HG03469 (cell line): Measurements from ENCODE around the gene ATP9B.
A peak's percentile ranks its signal among the peaks of the same experiment; 100 is the strongest.
"Not testable (repeated sequence)": the region's sequence is repeated elsewhere in the genome, so short reads cannot be mapped to it uniquely, and the experiment has no call there.

ENCODE experiments used
- ATAC-seq: cut with Tn5 transposase; IDR thresholded peaks from one replicate; pipeline ENCODE4 v1.9.1; 2021; ENCODE audit warnings: mild to moderate bottlenecking, moderate library complexity, moderate number of reproducible peaks; ENCODE audit not compliant: unreplicated experiment

The ATP9B gene

GRCh38 chr18:79227621-79228020 lies 158.4 kb downstream of the ATP9B start:
- no peak for ATAC-seq

GRCh38 chr18:79229431-79229830 lies 160.2 kb downstream of the ATP9B start:
- no peak for ATAC-seq

- ATAC-seq: no peak
These were observed 165.2 kb downstream of the ATP9B start for GRCh38 chr18:79234438-79234837.

- ATAC-seq: no peak
These were observed 170.4 kb downstream of the ATP9B start for GRCh38 chr18:79239631-79240030.

- ATAC-seq: no peak
These were observed 172.6 kb downstream of the ATP9B start for GRCh38 chr18:79241755-79242154.

GRCh38 chr18:79242246-79242645 lies 173.1 kb downstream of the ATP9B start:
- ATAC-seq: no peak

GRCh38 chr18:79245517-79246001 lies 176.4 kb downstream of the ATP9B start:
- no peak for ATAC-seq

- peak; percentile 92 for ATAC-seq
These were observed 177.3 kb downstream of the ATP9B start for GRCh38 chr18:79246309-79247108.

GRCh38 chr18:79248495-79249060 lies 179.4 kb downstream of the ATP9B start:
- no peak for ATAC-seq

GRCh38 chr18:79250301-79250981 lies 181.2 kb downstream of the ATP9B start:
- ATAC-seq: no peak

GRCh38 chr18:79251021-79251420 lies 181.8 kb downstream of the ATP9B start:
- no peak for ATAC-seq

GRCh38 chr18:79252904-79253633 lies 183.9 kb downstream of the ATP9B start:
- no peak for ATAC-seq

- no peak for ATAC-seq
These were observed 188.3 kb downstream of the ATP9B start for GRCh38 chr18:79257480-79257879.

GRCh38 chr18:79258447-79258846 lies 189.3 kb downstream of the ATP9B start:
- peak; percentile 78 for ATAC-seq

GRCh38 chr18:79259218-79259617 lies 190.0 kb downstream of the ATP9B start:
- no peak for ATAC-seq

GRCh38 chr18:79260023-79260422 lies 190.8 kb downstream of the ATP9B start:
- no peak for ATAC-seq

GRCh38 chr18:79260510-79260909 lies 191.3 kb downstream of the ATP9B start:
- ATAC-seq: no peak

GRCh38 chr18:79265068-79265467 lies 195.9 kb downstream of the ATP9B start:
- ATAC-seq: not testable (repeated sequence)

- not testable (repeated sequence) for ATAC-seq
These were observed 202.6 kb downstream of the ATP9B start for GRCh38 chr18:79271812-79272211.

GRCh38 chr18:79272916-79273315 lies 203.7 kb downstream of the ATP9B start:
- no peak for ATAC-seq

- ATAC-seq: no peak
These were observed 205.6 kb downstream of the ATP9B start for GRCh38 chr18:79274823-79275222.
